Heart right ventricle (tissue), 16 donors: Measurements from ENCODE around the gene STEAP1B. TPM values are rescaled to one million over a fixed set of nuclear protein-coding genes. Genes with fewer than 3 reads are reported as not detected.
"Not testable (repeated sequence)": the region's sequence is repeated elsewhere in the genome, so short reads cannot be mapped to it uniquely, and the experiment has no call there.

ENCODE experiments used
- ATAC-seq, 8 donors: fragments of 200-7000 bp; cut with Tn5 transposase; one replicate each; pipeline ENCODE4 v1.9.1; 2020; ENCODE audit warnings: mild to moderate bottlenecking in 8 of 8, moderate library complexity in 8 of 8, moderate number of reproducible peaks in 1 of 8
- DNase-seq, 2 donors: peaks; one replicate each; pipeline ENCODE4 v3.0.0-alpha.2; 2020
- H3K27ac ChIP-seq, 10 donors: fragments of 200-600 bp; sonication (generic) in 2 of 10; one replicate each; pipeline versions ENCODE4 v1.5.0 to v1.8.0; 2020 to 2022; ENCODE audit warnings: mild to moderate bottlenecking in 3 of 10
- H3K27me3 ChIP-seq, 7 donors: fragments of 200-600 bp; one replicate each; pipeline ENCODE4 v1.8.0; 2021 to 2022; ENCODE audit warnings: mild to moderate bottlenecking in 2 of 7
- H3K36me3 ChIP-seq, 9 donors: fragments of 200-600 bp; sonication (generic) in 1 of 9; one replicate each; pipeline versions ENCODE4 v1.5.0 to v1.8.0; 2020 to 2022; ENCODE audit warnings: mild to moderate bottlenecking in 2 of 9
- H3K4me1 ChIP-seq, 9 donors: fragments of 200-600 bp; sonication (generic) in 1 of 9; one replicate each; pipeline versions ENCODE4 v1.5.0 to v1.8.0; 2020 to 2022; ENCODE audit warnings: mild to moderate bottlenecking in 4 of 9
- H3K4me3 ChIP-seq, 10 donors: fragments of 200-600 bp; sonication (generic) in 2 of 10; one replicate each; pipeline versions ENCODE4 v1.5.0 to v1.8.0; 2020 to 2022; ENCODE audit warnings: mild to moderate bottlenecking in 7 of 10, moderate library complexity in 2 of 10
- H3K9me3 ChIP-seq, 11 donors: fragments of 200-600 bp in 10 of 11; sonication (generic) in 2 of 11; one replicate each; pipeline versions ENCODE4 v1.5.0 to v1.8.0; 2013 to 2022; ENCODE audit warnings: mild to moderate bottlenecking in 2 of 11, control low read depth in 1 of 11, moderate library complexity in 1 of 11
- WGBS, 2 donors: extraction: QIAGEN DNeasy Blood & Tissue Kit; methylation state at CpG; one replicate each; pipeline ENCODE4 v1.1.7; 2013; ENCODE audit warnings: inconsistent platforms in 1 of 2; 5-methylcytosine and 5-hydroxymethylcytosine counted together
- intact Hi-C, 10 donors: fragments of 100-400 bp; cut with DNase I; formaldehyde crosslinking; loops; one replicate each; pipeline versions ENCODE4 v1.11.1 to v1.14.2; 2022
- polyA plus RNA-seq, 2 donors: library from polyadenylated mRNA; stranded (reverse); fragments of 200-250 nt; gene quantifications; one replicate each; pipeline ENCODE4 v1.2.3, GENCODE V29; 2013
- total RNA-seq, 10 donors: library from RNA; stranded (reverse); fragmentation: NEBNext Ultra II Directional in 3 of 10; extraction: Animal tissue kit (Norgen Biotek cat#: 25700) in 3 of 10; gene quantifications; one replicate each; pipeline versions ENCODE4 v1.2.1 to v1.2.4, GENCODE V29; 2021 to 2023
- TF ChIP-seq, protein P1 (sequence below), 9 donors: fragments of 200-600 bp; sonication (generic) in 2 of 9; IDR thresholded peaks; one replicate each; pipeline versions ENCODE4 v1.5.0 to v1.8.0; 2021 to 2022; ENCODE audit warnings: antibody characterized with exemption in 9 of 9, mild to moderate bottlenecking in 5 of 9, moderate library complexity in 1 of 9
- donor health status: Arrhythmogenic right ventricular cardiomyopathy.
- donor health status: ischemic (EF 13 %, LVEDD 7.1; RV severe dilation, severe dysfunction).
- donor health status: healthy with polysubstance abuse.
- donor health status: DM: no; HTN: yes; CAD: no.
- donor health status: DM: no; HTN: no; CAD: no.
- donor health status: ischemic (EF 25% LVEDD 6.9; RV normal size, moderate dysfunction).
- donor health status: ischemic (EF 25% LVEDD 5.7; RV mildly dilated, moderate dysfunction).
- donor health status: healthy.
- donor health status: DM: yes; HTN: yes; CAD: no.
- donor health status: Ischemic cardiomyopathy.
- donor health status: ischemic (EF 35%, LVEDD 5.7; RV mildly dilated, moderate dysfunction).
- donor health status: nonischemic (EF 11% LVEDD 7.7; RV severe dilation, severe dysfunction).
- donor health status: DM: yes; HTN: yes; CAD: no.
- donor health status: PGD.
- donor health status: ischemic (EF 29% LVEDD 5.4; RV normal size, mild dysfunction).
- donor health status: nonischemic (EF 23%, LVEDD 6.1; RV moderate dilation, normal function).

The STEAP1B gene
- total and polyA plus RNA-seq, 12 donors = 0.15 to 0.76 (median 0.40) TPM; not detected in 2

DNA sequence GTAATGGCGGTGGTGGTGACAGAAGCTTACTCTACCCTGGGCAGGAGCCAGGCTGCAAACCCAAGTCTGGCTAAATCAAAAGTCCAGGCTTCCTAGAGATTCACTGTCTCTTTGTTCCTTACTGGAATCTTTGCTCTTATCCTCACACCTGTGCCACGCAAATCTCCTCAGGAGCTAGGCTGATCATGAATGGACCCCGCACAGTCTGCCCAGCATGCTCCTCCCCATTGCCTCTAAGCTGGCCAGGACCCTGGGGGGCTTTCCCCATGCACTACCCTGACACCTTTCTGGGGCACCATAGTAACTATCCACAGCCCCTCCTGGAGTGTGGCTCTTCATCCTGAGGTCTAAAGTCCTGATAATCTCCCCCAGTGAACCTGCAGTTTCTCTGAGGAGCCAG lies 7.3 kb upstream of the STEAP1B start:
- WGBS, 2 donors = 91 to 94% methylated on average over 3 of the region's 3 CpGs
- intact Hi-C loops = not testable (repeated sequence)

DNA sequence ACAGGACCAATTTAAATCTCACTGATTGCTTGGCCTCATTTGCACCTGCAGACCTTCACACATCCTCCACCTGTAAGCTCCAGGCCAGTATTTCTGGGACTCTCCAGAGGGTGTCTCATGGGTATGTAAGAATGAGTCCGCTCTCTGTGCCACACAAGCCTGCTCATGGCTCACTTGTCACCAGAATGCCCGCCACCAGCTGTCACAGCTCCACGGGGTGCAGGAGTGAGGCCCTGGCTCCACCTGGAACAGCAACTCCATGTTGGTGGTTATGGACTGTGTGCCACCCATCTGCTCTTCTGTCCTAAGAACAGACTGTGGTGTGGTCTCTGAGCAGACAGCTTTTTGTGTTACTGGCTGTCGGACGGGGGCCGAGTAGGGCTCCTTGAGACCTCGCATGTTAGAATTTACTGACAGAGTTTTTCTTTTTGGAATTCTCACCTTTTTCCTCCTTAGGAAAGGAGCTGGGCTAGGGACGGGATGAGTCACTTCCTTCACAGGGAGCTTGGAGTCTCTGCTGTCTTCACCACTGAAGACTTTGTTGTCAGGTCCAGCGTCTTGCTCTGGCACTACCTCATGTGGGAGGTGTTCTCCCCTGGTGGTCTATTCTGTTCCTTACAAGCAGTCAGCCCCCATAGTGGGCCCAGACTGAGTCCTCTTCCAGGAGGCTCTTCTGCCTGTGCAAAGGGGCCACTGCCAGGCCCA lies 6.5 kb upstream of the STEAP1B start:
- DNase-seq, H3K9me3 ChIP-seq, ATAC-seq, H3K36me3 ChIP-seq, intact Hi-C loops, H3K27ac ChIP-seq, H3K4me3 ChIP-seq, H3K4me1 ChIP-seq, H3K27me3 ChIP-seq: not testable (repeated sequence)
- 70 to 72% methylated on average over 8 to 9 of the region's 9 CpGs for WGBS, 2 donors

More for the DNA sequence above, 7.3 kb upstream of the STEAP1B start:
- H3K36me3 ChIP-seq, DNase-seq, H3K9me3 ChIP-seq, H3K27me3 ChIP-seq, H3K4me3 ChIP-seq, ATAC-seq, H3K27ac ChIP-seq, H3K4me1 ChIP-seq: not testable (repeated sequence)

- peaks cover 0 to 10% (median 5%) of the 10 kb centered on the region in 7 donors for H3K27me3 ChIP-seq
- DNase-seq, H3K4me1 ChIP-seq, intact Hi-C loops, H3K4me3 ChIP-seq, H3K36me3 ChIP-seq, H3K9me3 ChIP-seq, H3K27ac ChIP-seq, ATAC-seq: not testable (repeated sequence)
- TF ChIP-seq, protein P1, sequence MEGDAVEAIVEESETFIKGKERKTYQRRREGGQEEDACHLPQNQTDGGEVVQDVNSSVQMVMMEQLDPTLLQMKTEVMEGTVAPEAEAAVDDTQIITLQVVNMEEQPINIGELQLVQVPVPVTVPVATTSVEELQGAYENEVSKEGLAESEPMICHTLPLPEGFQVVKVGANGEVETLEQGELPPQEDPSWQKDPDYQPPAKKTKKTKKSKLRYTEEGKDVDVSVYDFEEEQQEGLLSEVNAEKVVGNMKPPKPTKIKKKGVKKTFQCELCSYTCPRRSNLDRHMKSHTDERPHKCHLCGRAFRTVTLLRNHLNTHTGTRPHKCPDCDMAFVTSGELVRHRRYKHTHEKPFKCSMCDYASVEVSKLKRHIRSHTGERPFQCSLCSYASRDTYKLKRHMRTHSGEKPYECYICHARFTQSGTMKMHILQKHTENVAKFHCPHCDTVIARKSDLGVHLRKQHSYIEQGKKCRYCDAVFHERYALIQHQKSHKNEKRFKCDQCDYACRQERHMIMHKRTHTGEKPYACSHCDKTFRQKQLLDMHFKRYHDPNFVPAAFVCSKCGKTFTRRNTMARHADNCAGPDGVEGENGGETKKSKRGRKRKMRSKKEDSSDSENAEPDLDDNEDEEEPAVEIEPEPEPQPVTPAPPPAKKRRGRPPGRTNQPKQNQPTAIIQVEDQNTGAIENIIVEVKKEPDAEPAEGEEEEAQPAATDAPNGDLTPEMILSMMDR (IDR thresholded peaks at IDR 0.05) = peak in 6 of 9 donors; percentile 11 to 40 (median 22)
- WGBS, 2 donors = 51 to 53% methylated on average over 3 of the region's 3 CpGs
Measured at GRCh38 chr7:22504519-22504918, 4.5 kb upstream of the STEAP1B start.

GRCh38 chr7:22502104-22502503 lies 2.1 kb upstream of the STEAP1B start:
- DNase-seq, H3K4me3 ChIP-seq, intact Hi-C loops, H3K9me3 ChIP-seq, H3K27ac ChIP-seq, ATAC-seq, H3K36me3 ChIP-seq, H3K4me1 ChIP-seq: not testable (repeated sequence)
- peaks cover 0 to 13% (median 0%) of the 10 kb centered on the region in 7 donors for H3K27me3 ChIP-seq
- 67% methylated on average over 5 of the region's 5 CpGs for WGBS, 2 donors

DNA sequence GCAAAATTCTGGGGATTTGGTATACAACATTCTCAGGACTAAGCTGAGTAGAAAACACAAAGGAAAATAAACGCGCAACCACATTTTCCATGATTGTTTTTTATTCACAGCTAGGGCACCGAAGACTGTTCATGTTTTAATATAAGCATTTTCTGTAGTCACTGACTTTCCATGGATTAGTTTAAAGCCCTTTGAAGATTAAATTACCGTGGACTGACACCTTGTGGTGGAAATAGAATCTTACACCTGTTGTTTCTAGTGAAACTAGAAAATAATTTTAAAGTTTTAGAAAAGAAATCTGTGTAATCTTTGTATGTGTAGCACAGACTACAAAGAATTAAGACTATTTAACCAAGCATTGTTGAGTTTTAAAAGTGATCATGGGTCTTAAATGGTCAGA lies 1.3 kb upstream of the STEAP1B start:
- H3K4me3 ChIP-seq, H3K36me3 ChIP-seq, H3K4me1 ChIP-seq, H3K9me3 ChIP-seq, DNase-seq, intact Hi-C loops, H3K27ac ChIP-seq: not testable (repeated sequence)
- 19 to 21% methylated on average over 4 of the region's 4 CpGs for WGBS, 2 donors
- peak in 1 of 8 donors; percentile 61 for ATAC-seq
- H3K27me3 ChIP-seq = peaks cover 0 to 13% (median 0%) of the 10 kb centered on the region in 7 donors
- TF ChIP-seq, protein P1 (IDR thresholded peaks at IDR 0.05) = peak in 8 of 9 donors; percentile 13 to 52 (median 42)

DNA sequence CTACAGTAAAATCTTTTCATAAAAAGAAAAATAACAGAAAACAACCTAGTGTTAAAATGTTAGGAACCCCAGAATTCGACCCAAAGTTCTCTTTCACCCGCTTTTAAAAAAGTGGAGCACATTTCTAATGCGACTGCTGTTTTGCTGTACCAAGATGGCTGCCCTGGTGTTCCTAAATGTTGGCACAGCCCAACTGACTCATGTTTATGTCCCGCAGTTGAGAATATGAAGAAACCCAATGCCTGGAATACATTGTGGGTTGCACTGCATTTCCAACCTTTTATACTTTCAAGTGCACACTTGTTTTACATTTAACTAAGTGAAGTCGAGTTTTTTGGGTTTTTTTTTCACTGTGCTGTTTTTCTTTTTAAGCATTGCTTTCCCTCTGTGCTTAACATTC lies 944 bp downstream of the STEAP1B start:
- no peak for ATAC-seq
- peaks cover 0 to 13% (median 0%) of the 10 kb centered on the region in 7 donors for H3K27me3 ChIP-seq
- TF ChIP-seq, protein P1 (IDR thresholded peaks at IDR 0.05) = no peak

GRCh38 chr7:22496912-22497311 lies 3.1 kb downstream of the STEAP1B start:
- H3K36me3 ChIP-seq, H3K27ac ChIP-seq, intact Hi-C loops, DNase-seq, H3K4me3 ChIP-seq, H3K4me1 ChIP-seq, H3K9me3 ChIP-seq, ATAC-seq: not testable (repeated sequence)
- WGBS, 2 donors = 46 to 68% methylated on average over 2 of the region's 2 CpGs
- peaks cover 0 to 13% (median 0%) of the 10 kb centered on the region in 7 donors for H3K27me3 ChIP-seq

More for the DNA sequence above, 944 bp downstream of the STEAP1B start:
- intact Hi-C loops = no loop called here
- Histone ChIP-seq H3K27ac (no peak overlapping the region), H3K4me1 (peaks cover 0 to 4% (median 0%) of the 10 kb centered on the region in 9 donors), H3K36me3 (no peaks in the 10 kb centered on the region), H3K9me3 (no peaks in the 10 kb centered on the region), H3K4me3 (no peak overlapping the region)
- WGBS, 2 donors = 92 to 95% methylated on average over 5 of the region's 5 CpGs
- DNase-seq = no peak

DNA sequence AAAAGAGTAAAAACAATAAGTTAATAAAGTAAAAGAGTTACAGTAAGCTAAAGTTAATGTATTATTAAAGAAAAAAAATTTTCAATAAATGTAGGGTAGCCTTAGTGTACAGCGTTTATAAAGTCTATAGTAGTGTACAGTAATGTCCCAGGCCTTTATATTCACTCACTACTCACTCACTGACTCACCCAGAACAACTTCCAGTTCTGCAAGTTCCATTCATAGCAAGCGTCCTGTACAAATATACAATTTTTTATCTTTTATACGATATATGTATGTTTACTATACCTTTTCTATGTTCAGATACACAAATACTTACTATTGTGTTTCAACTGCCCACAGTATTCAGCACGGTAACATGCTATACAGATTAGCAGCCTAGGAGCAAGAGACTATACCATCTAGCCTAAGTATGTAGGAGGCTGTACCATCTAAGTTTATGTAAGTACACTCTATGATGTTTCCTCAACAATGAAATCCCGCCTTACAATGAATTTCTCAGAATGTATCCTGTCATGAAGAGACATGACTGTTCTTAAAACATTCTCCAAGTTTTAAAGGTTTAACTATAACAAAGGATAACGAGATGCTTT lies 3.6 kb downstream of the STEAP1B start:
- ATAC-seq, DNase-seq, H3K36me3 ChIP-seq, H3K4me3 ChIP-seq, H3K27ac ChIP-seq, intact Hi-C loops, H3K4me1 ChIP-seq, H3K9me3 ChIP-seq: not testable (repeated sequence)
- H3K27me3 ChIP-seq = peaks cover 0 to 13% (median 0%) of the 10 kb centered on the region in 7 donors
- WGBS, 2 donors = 96 to 97% methylated on average over 5 of the region's 6 CpGs
